HG02623 (cell line): Measurements from ENCODE around the gene LAMB3.
A peak's percentile ranks its signal among the peaks of the same experiment; 100 is the strongest.

Source experiments
- ATAC-seq: cut with Tn5 transposase; IDR thresholded peaks from one replicate; pipeline ENCODE4 v1.9.1; 2021; ENCODE audit warnings: moderate library complexity; ENCODE audit not compliant: unreplicated experiment

The LAMB3 gene

GRCh38 chr1:209565759-209566678 is 86.2 kb downstream of the LAMB3 start:
- peak; percentile 77 for ATAC-seq
